Astrocyte of the spinal cord (primary cell): ENCODE measurements around the gene COMMD1.

Experiments used
- DNase-seq: peaks from one replicate; pipeline ENCODE4 v3.0.0; 2011; ENCODE audit warnings: low read depth, low spot score
- H3K4me3 ChIP-seq: 2 replicates; pipeline ENCODE4 v1.5.1; 2011; ENCODE audit warnings: low read depth, mild to moderate bottlenecking, low read length, moderate library complexity
- CTCF ChIP-seq: IDR thresholded peaks from 2 replicates; pipeline ENCODE4 v1.5.1; 2012; ENCODE audit warnings: low read depth, mild to moderate bottlenecking, low read length, inconsistent platforms
- in situ Hi-C: cut with HindIII; loops from 2 replicates; pipeline ENCODE4 v1.10.0; 2017; ENCODE audit warnings: low sequenced_read_pairs

COMMD1 gene

DNA sequence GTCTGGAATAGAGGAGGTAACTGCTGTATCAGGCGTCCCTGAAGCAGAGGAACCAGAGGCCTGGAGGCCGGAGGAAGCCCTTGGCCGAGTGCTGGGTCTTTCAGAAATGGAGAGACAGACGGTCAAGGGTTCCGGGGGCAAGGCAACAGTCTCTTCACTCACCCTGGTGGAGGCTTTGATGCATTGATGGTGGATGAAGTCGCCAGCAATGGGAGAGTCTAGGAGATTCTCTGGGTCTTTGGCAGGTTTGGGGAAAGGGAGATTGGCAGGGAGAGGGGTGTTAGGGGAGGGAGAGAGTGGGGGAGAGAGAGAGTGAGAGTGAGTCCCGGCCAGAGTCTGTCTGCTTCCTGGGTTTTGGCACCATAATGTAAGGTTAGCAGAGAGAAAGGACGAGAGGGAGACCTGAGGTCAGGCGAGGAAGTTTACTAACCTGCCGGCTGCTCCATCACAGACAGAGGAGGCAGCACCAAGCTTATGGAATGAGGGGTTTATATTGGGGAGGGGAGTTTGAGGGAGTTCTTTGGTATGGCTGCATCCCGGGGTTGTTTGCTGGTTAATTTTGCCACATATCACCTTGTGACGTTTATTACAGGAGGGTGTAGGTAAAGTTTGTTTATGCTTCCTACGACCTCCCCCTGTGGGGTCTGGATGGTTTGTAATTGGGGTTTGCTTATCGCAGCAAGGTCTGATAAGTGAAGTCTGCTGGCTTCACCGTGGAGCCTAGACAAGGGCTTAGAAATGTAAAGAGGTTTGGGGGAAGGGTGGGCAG, 19.6 kb downstream of the COMMD1 start:
- in situ Hi-C loops, result no loop called here
- no peak overlapping the region for H3K4me3 ChIP-seq
- TF ChIP-seq CTCF, result no peak
- no peak for DNase-seq

GRCh38 chr2:61926531-61927477, 21.3 kb downstream of the COMMD1 start:
- no peak overlapping the region for H3K4me3 ChIP-seq
- TF ChIP-seq CTCF, result no peak
- DNase-seq, result no peak
- in situ Hi-C loops, result no loop called here

DNA sequence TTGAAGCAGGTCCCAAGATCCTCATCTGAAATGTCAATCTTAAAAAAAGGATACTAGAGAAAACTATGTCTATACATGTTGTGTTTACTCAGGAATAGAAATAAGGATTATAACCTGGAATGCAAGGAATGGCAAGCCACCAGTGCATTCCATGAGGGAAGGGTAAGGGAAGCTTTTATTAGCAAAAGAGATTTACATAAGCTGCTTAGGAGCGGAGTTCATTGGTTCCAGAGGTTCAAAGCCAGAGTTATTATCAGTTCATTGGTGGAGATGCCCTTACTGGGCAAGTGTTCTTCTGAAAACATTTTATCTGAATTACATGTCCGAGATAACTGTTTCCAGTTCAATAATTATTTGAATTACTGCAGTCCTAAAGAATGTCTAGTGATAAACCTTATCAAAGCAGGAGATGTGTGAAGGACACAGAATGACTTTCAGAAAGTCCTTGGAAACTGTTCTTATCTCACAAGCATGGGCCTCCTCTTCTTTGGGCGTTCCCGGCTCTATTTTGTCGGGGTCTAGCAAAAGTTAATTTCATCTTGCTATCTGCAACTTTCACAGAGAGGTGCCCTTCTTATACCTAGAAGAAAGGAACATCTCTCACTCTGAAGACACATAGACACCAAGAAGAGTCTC, 23.5 kb downstream of the COMMD1 start:
- H3K4me3 ChIP-seq, result no peak overlapping the region
- DNase-seq, result no peak
- TF ChIP-seq CTCF, result no peak
- in situ Hi-C loops, result no loop called here

DNA sequence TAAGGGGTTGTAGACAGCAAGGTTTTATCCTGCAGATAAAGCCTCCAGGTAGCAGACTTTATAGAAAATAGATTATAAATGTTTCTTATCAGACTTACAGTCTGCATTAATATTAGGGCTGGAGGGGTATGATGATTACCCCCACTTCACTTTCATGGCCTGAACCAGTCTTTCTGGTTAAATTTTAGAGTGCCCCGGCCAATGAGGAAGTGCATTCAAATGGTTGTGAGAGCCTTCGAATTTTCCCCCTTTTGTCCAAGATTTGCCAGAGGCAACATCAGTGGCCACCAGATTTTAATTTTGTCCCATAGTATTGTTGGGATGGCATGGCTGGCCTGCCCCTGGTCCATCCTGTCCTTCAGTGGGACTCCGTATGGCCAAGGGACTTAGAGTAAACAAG, 31.6 kb downstream of the COMMD1 start:
- no peak overlapping the region for H3K4me3 ChIP-seq
- no peak for TF ChIP-seq CTCF
- DNase-seq, result no peak
- in situ Hi-C loops, result no loop called here

GRCh38 chr2:61937886-61938285, 32.4 kb downstream of the COMMD1 start:
- H3K4me3 ChIP-seq, result no peak overlapping the region
- in situ Hi-C loops, result no loop called here
- no peak for TF ChIP-seq CTCF
- no peak for DNase-seq

DNA sequence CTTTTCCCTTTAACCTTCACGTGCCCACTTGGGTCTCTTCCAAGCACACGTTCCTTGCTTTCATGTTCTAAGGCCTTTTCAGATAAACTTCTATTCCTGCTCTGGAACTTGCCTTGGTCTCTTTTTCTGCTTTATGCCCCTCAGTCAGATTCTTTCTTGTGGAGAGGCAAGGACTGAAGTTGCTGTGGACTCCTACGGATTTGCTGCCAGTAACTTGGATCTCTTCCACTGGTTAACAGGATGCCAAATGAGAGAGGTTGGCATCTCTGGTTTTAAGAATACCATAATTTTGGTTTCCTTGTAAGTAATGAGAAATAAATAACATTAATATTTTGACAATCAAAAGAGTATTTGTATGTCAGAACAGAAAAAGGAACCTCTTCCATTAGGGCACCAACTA, 33.0 kb downstream of the COMMD1 start:
- TF ChIP-seq CTCF, result no peak
- DNase-seq, result no peak
- no peak overlapping the region for H3K4me3 ChIP-seq
- in situ Hi-C loops, result no loop called here
